ENCODE measurements around the gene UBE2E2. TPM values are rescaled to one million over a fixed set of nuclear protein-coding genes. Genes with fewer than 3 reads are reported as not detected.

The UBE2E2 gene
- total RNA-seq, 4 donors from 2014 or later: 3.1 to 58.5 (median 25.0) TPM

- no peaks in the 10 kb centered on the region for H3K9me3 ChIP-seq
- H3K36me3 ChIP-seq: no peaks in the 10 kb centered on the region
- no peak for TF ChIP-seq POLR2A (IDR thresholded peaks at IDR 0.05)
- TF ChIP-seq, protein P1, sequence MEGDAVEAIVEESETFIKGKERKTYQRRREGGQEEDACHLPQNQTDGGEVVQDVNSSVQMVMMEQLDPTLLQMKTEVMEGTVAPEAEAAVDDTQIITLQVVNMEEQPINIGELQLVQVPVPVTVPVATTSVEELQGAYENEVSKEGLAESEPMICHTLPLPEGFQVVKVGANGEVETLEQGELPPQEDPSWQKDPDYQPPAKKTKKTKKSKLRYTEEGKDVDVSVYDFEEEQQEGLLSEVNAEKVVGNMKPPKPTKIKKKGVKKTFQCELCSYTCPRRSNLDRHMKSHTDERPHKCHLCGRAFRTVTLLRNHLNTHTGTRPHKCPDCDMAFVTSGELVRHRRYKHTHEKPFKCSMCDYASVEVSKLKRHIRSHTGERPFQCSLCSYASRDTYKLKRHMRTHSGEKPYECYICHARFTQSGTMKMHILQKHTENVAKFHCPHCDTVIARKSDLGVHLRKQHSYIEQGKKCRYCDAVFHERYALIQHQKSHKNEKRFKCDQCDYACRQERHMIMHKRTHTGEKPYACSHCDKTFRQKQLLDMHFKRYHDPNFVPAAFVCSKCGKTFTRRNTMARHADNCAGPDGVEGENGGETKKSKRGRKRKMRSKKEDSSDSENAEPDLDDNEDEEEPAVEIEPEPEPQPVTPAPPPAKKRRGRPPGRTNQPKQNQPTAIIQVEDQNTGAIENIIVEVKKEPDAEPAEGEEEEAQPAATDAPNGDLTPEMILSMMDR (IDR thresholded peaks at IDR 0.05): no peak
- intact Hi-C loops (cut with DNase I; ENCODE audit: low total_unique reads): no loop called here
- H3K27me3 ChIP-seq: no peaks in the 10 kb centered on the region
- H3K4me3 ChIP-seq: no peak overlapping the region
- no peaks in the 10 kb centered on the region for H3K4me1 ChIP-seq
- DNase-seq: no peak
- H3K27ac ChIP-seq: no peak overlapping the region
These were observed 381.0 kb downstream of the UBE2E2 start for GRCh38 chr3:23583980-23584740.

- Histone ChIP-seq H3K4me3 (no peak overlapping the region), H3K4me1 (no peaks in the 10 kb centered on the region), H3K9me3 (no peaks in the 10 kb centered on the region), H3K27ac (no peak overlapping the region), H3K27me3 (no peaks in the 10 kb centered on the region), H3K36me3 (peaks cover 0 to 3% of the 10 kb centered on the region in 2 donors)
- no peak for TF ChIP-seq POLR2A (IDR thresholded peaks at IDR 0.05)
- TF ChIP-seq, protein P1 (IDR thresholded peaks at IDR 0.05): no peak
- intact Hi-C loops (cut with DNase I; ENCODE audit: low total_unique reads): no loop called here
- DNase-seq: no peak
These were observed 384.4 kb downstream of the UBE2E2 start for GRCh38 chr3:23587513-23587912.

GRCh38 chr3:23588547-23588946 lies 385.4 kb downstream of the UBE2E2 start:
- Histone ChIP-seq H3K9me3 (no peaks in the 10 kb centered on the region), H3K27me3 (no peaks in the 10 kb centered on the region), H3K4me1 (no peaks in the 10 kb centered on the region), H3K4me3 (no peak overlapping the region), H3K36me3 (peaks cover 0 to 3% of the 10 kb centered on the region in 2 donors), H3K27ac (no peak overlapping the region)
- no peak for TF ChIP-seq POLR2A (IDR thresholded peaks at IDR 0.05)
- TF ChIP-seq, protein P1 (IDR thresholded peaks at IDR 0.05): no peak
- no peak for DNase-seq
- intact Hi-C loops (cut with DNase I; ENCODE audit: low total_unique reads): no loop called here

- no peaks in the 10 kb centered on the region for H3K9me3 ChIP-seq
- DNase-seq: no peak
- H3K4me3 ChIP-seq: no peak overlapping the region
- no peaks in the 10 kb centered on the region for H3K27me3 ChIP-seq
- no peaks in the 10 kb centered on the region for H3K4me1 ChIP-seq
- peaks cover 0 to 3% of the 10 kb centered on the region in 2 donors for H3K36me3 ChIP-seq
- TF ChIP-seq, protein P1 (IDR thresholded peaks at IDR 0.05): no peak
- no peak for TF ChIP-seq POLR2A (IDR thresholded peaks at IDR 0.05)
- intact Hi-C loops (cut with DNase I; ENCODE audit: low total_unique reads): no loop called here
- H3K27ac ChIP-seq: no peak overlapping the region
These were observed 386.5 kb downstream of the UBE2E2 start for GRCh38 chr3:23589602-23590001.

- intact Hi-C loops (cut with DNase I; ENCODE audit: low total_unique reads): no loop called here
- no peaks in the 10 kb centered on the region for H3K27me3 ChIP-seq
These were observed 387.5 kb downstream of the UBE2E2 start for GRCh38 chr3:23590424-23591273.

More at GRCh38 chr3:23590424-23591273, 387.5 kb downstream of the UBE2E2 start:
- H3K4me1 ChIP-seq: no peaks in the 10 kb centered on the region
- no peak for DNase-seq
- no peak overlapping the region for H3K4me3 ChIP-seq
- no peak overlapping the region for H3K27ac ChIP-seq
- TF ChIP-seq, protein P1 (IDR thresholded peaks at IDR 0.05): no peak
- TF ChIP-seq POLR2A (IDR thresholded peaks at IDR 0.05): no peak
- peaks cover 0 to 3% of the 10 kb centered on the region in 2 donors for H3K36me3 ChIP-seq
- no peaks in the 10 kb centered on the region for H3K9me3 ChIP-seq
